Endodermal cell (in vitro differentiated cells): ENCODE data around the gene ZCCHC14. TPM values are rescaled to one million over a fixed set of nuclear protein-coding genes. Genes with fewer than 3 reads are reported as not detected.

Experiments used
- DNase-seq: peaks from one replicate; pipeline ENCODE4 v3.0.0-alpha.2; 2017
- H3K27ac ChIP-seq: 2 replicates; pipeline ENCODE4 v1.5.1; 2013; ENCODE audit warnings: mild to moderate bottlenecking, low read depth, low read length, moderate library complexity
- H3K27me3 ChIP-seq: 2 replicates; pipeline ENCODE4 v1.6.1; 2013; ENCODE audit warnings: mild to moderate bottlenecking, low read length, moderate library complexity; ENCODE audit not compliant: insufficient read depth, control insufficient read depth, poor library complexity, severe bottlenecking
- H3K36me3 ChIP-seq: 2 replicates; pipeline ENCODE4 v1.7.0; 2013; ENCODE audit warnings: mild to moderate bottlenecking, low read length, moderate library complexity; ENCODE audit not compliant: control insufficient read depth, insufficient read depth
- H3K4me1 ChIP-seq: one replicate; pipeline ENCODE4 v1.7.0; 2013; ENCODE audit warnings: low read length; ENCODE audit not compliant: control insufficient read depth, insufficient read depth
- H3K4me3 ChIP-seq: 2 replicates; pipeline ENCODE4 v1.5.1; 2013; ENCODE audit warnings: mild to moderate bottlenecking, low read length, moderate library complexity
- H3K9ac ChIP-seq: 2 replicates; pipeline ENCODE4 v1.6.1; 2013; ENCODE audit warnings: mild to moderate bottlenecking, low read length, moderate library complexity; ENCODE audit not compliant: poor library complexity, severe bottlenecking; ENCODE audit errors: extremely low read depth
- H3K9me3 ChIP-seq: 2 replicates; pipeline ENCODE4 v1.6.1; 2013; ENCODE audit warnings: mild to moderate bottlenecking, low read length, moderate library complexity; ENCODE audit not compliant: control insufficient read depth
- H3K27ac Mint-ChIP-seq: 2 replicates; pipeline ENCODE4 v1.8.0; 2020; ENCODE audit warnings: mixed read lengths
- H3K27me3 Mint-ChIP-seq: 2 replicates; pipeline ENCODE4 v1.8.0; 2021; ENCODE audit warnings: mild to moderate bottlenecking, mixed read lengths; ENCODE audit not compliant: insufficient read depth
- H3K36me3 Mint-ChIP-seq: 2 replicates; pipeline ENCODE4 v1.8.0; 2020; ENCODE audit warnings: low read depth, mixed read lengths
- H3K4me1 Mint-ChIP-seq: 2 replicates; pipeline ENCODE4 v1.8.0; 2020; ENCODE audit warnings: mixed read lengths
- H3K4me3 Mint-ChIP-seq: 2 replicates; pipeline ENCODE4 v1.8.0; 2020; ENCODE audit warnings: mild to moderate bottlenecking, moderate library complexity, mixed read lengths
- H3K9me3 Mint-ChIP-seq: 2 replicates; pipeline ENCODE4 v1.8.0; 2020; ENCODE audit warnings: mild to moderate bottlenecking, mixed read lengths
- CTCF ChIP-seq: fragments of 200-600 bp; sonication (generic); conservative IDR thresholded peaks from 2 replicates; pipeline ENCODE4 v1.5.0; 2021; ENCODE audit warnings: antibody characterized with exemption, mild to moderate bottlenecking
- WGBS, 2 experiments: methylation state at CpG; one replicate each; pipeline versions ENCODE4 v1.1.5 to v1.1.7; 2013; ENCODE audit warnings: missing lambda C conversion rate in 2 of 2, mixed read lengths in 1 of 2; ENCODE audit not compliant: insufficient coverage in 1 of 2, insufficient read length in 1 of 2; 5-methylcytosine and 5-hydroxymethylcytosine counted together
- total RNA-seq, 2 donors: library from RNA; stranded (reverse); fragmentation: NEBNext Ultra II Directional in 1 of 2; extraction: Animal tissue kit (Norgen Biotek cat#: 25700) in 1 of 2; gene quantifications; 2 replicates in 1 of 2; 3 replicates in 1 of 2; pipeline ENCODE4 v1.2.1, GENCODE V29; 2021

ZCCHC14 gene
- total RNA-seq, 2 donors from 2014 or later: 27.3 to 33.7 TPM

GRCh38 chr16:87417528-87417910 is 75.3 kb downstream of the ZCCHC14 start:
- no peak overlapping the region for H3K4me3 Mint-ChIP-seq
- H3K27ac ChIP-seq: no peak overlapping the region
- H3K4me1 Mint-ChIP-seq: no peaks in the 10 kb centered on the region
- no peaks in the 10 kb centered on the region for H3K4me1 ChIP-seq
- TF ChIP-seq CTCF: no peak
- no peak for DNase-seq
- H3K36me3 Mint-ChIP-seq: peaks cover 63% of the 10 kb centered on the region
- H3K9me3 Mint-ChIP-seq: no peaks in the 10 kb centered on the region
- no peaks in the 10 kb centered on the region for H3K27me3 Mint-ChIP-seq
- H3K27me3 ChIP-seq: no peaks in the 10 kb centered on the region
- H3K36me3 ChIP-seq: peaks cover 54% of the 10 kb centered on the region
- H3K9me3 ChIP-seq: no peaks in the 10 kb centered on the region
- 97 to 99% methylated on average over 9 to 13 of the region's 13 CpGs for WGBS, 2 experiments
- H3K9ac ChIP-seq: no peak overlapping the region
- peak overlapping the region; percentile 13 for H3K27ac Mint-ChIP-seq
- H3K4me3 ChIP-seq: no peak overlapping the region

- 95% methylated on average over 19 to 23 of the region's 23 CpGs for WGBS, 2 experiments
- H3K4me1 ChIP-seq: no peaks in the 10 kb centered on the region
- Mint-ChIP-seq H3K4me1 (no peaks in the 10 kb centered on the region), H3K4me3 (no peak overlapping the region), H3K36me3 (peaks cover 63% of the 10 kb centered on the region), H3K27me3 (no peaks in the 10 kb centered on the region), H3K27ac (peak overlapping the region; percentile 13), H3K9me3 (no peaks in the 10 kb centered on the region)
- no peak overlapping the region for H3K4me3 ChIP-seq
- H3K27me3 ChIP-seq: no peaks in the 10 kb centered on the region
- no peak overlapping the region for H3K9ac ChIP-seq
- DNase-seq: no peak
- H3K36me3 ChIP-seq: peaks cover 57% of the 10 kb centered on the region
- H3K27ac ChIP-seq: no peak overlapping the region
- TF ChIP-seq CTCF: peak; percentile 73
- H3K9me3 ChIP-seq: no peaks in the 10 kb centered on the region
Measured at GRCh38 chr16:87416826-87417527, 75.8 kb downstream of the ZCCHC14 start.

GRCh38 chr16:87415441-87415840 is 77.4 kb downstream of the ZCCHC14 start:
- no peaks in the 10 kb centered on the region for H3K27me3 Mint-ChIP-seq
- 95 to 96% methylated on average over 8 to 9 of the region's 9 CpGs for WGBS, 2 experiments
- Histone ChIP-seq H3K27me3 (no peaks in the 10 kb centered on the region), H3K9me3 (no peaks in the 10 kb centered on the region), H3K4me1 (no peaks in the 10 kb centered on the region), H3K4me3 (no peak overlapping the region), H3K36me3 (peaks cover 61% of the 10 kb centered on the region), H3K27ac (no peak overlapping the region), H3K9ac (no peak overlapping the region)
- DNase-seq: no peak
- no peak for TF ChIP-seq CTCF
- no peaks in the 10 kb centered on the region for H3K4me1 Mint-ChIP-seq
- H3K9me3 Mint-ChIP-seq: no peaks in the 10 kb centered on the region
- peaks cover 63% of the 10 kb centered on the region for H3K36me3 Mint-ChIP-seq
- no peak overlapping the region for H3K4me3 Mint-ChIP-seq
- peak overlapping the region; percentile 59 for H3K27ac Mint-ChIP-seq
